Measurements from ENCODE around the gene TMEM81. TPM values are rescaled to one million over a fixed set of nuclear protein-coding genes. Genes with fewer than 3 reads are reported as not detected.
A peak's percentile ranks its signal among the peaks of the same experiment; 100 is the strongest.

Gene TMEM81
- total and polyA plus RNA-seq, 4 donors = 0.78 to 2.8 (median 0.89) TPM

DNA sequence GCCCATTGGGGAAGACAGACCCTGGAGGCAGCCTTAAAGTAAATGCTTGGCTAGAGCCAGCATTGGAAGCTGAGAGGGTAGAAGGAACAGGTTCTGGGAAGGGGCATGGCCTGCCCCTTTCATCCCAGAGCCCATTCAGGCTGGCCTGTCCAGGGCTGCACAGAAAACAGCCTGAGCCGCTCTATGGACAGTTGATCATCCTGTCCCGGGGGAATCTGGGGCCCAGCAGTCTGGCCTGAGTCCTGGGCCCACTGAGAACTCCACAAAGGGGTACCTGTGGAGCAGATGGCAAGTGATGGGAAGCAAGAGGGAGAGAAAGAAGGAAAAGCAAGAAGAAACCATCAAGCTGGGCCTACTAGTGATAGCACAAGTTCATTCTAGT lies 13.2 kb downstream of the TMEM81 start:
- no peaks in the 10 kb centered on the region for H3K4me1 ChIP-seq (ENCODE audit: control insufficient read depth in 4 of 4, insufficient read depth in 4 of 4, low read length in 3 of 4)
- H3K27ac ChIP-seq (ENCODE audit: low read depth in 1 of 2, low read length in 2 of 2) = no peak overlapping the region
- H3K9me3 ChIP-seq (ENCODE audit: control insufficient read depth in 4 of 4, low read length in 3 of 4) = no peaks in the 10 kb centered on the region
- no peak for DNase-seq (ENCODE audit: low spot score)
- 99% methylated on average over 2 of the region's 2 CpGs for WGBS
- H3K27me3 ChIP-seq (ENCODE audit: control insufficient read depth in 4 of 4, insufficient read depth in 4 of 4, low read length in 3 of 4) = no peaks in the 10 kb centered on the region
- TF ChIP-seq, protein P1, sequence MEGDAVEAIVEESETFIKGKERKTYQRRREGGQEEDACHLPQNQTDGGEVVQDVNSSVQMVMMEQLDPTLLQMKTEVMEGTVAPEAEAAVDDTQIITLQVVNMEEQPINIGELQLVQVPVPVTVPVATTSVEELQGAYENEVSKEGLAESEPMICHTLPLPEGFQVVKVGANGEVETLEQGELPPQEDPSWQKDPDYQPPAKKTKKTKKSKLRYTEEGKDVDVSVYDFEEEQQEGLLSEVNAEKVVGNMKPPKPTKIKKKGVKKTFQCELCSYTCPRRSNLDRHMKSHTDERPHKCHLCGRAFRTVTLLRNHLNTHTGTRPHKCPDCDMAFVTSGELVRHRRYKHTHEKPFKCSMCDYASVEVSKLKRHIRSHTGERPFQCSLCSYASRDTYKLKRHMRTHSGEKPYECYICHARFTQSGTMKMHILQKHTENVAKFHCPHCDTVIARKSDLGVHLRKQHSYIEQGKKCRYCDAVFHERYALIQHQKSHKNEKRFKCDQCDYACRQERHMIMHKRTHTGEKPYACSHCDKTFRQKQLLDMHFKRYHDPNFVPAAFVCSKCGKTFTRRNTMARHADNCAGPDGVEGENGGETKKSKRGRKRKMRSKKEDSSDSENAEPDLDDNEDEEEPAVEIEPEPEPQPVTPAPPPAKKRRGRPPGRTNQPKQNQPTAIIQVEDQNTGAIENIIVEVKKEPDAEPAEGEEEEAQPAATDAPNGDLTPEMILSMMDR (IDR thresholded peaks at IDR 0.05; ENCODE audit: low read depth, low read length, missing input control) = no peak
- TF ChIP-seq GABPA (IDR thresholded peaks at IDR 0.05 in 1 of 2, conservative IDR thresholded peaks at IDR 0.05 in 1 of 2) (no peak), SP1 (IDR thresholded peaks at IDR 0.05) (no peak), NR2F2 (IDR thresholded peaks at IDR 0.05) (no peak), YY1 (IDR thresholded peaks at IDR 0.05) (no peak)
- no peaks in the 10 kb centered on the region for H3K36me3 ChIP-seq (ENCODE audit: control insufficient read depth in 4 of 4, insufficient read depth in 3 of 4, low read depth in 1 of 4, low read length in 3 of 4)
- H3K9ac ChIP-seq (ENCODE audit: low read depth in 1 of 2, low read length in 2 of 2) = no peak overlapping the region
- no peak overlapping the region for H3K4me3 ChIP-seq (ENCODE audit: low read depth in 1 of 3, low read length in 3 of 3)

DNA sequence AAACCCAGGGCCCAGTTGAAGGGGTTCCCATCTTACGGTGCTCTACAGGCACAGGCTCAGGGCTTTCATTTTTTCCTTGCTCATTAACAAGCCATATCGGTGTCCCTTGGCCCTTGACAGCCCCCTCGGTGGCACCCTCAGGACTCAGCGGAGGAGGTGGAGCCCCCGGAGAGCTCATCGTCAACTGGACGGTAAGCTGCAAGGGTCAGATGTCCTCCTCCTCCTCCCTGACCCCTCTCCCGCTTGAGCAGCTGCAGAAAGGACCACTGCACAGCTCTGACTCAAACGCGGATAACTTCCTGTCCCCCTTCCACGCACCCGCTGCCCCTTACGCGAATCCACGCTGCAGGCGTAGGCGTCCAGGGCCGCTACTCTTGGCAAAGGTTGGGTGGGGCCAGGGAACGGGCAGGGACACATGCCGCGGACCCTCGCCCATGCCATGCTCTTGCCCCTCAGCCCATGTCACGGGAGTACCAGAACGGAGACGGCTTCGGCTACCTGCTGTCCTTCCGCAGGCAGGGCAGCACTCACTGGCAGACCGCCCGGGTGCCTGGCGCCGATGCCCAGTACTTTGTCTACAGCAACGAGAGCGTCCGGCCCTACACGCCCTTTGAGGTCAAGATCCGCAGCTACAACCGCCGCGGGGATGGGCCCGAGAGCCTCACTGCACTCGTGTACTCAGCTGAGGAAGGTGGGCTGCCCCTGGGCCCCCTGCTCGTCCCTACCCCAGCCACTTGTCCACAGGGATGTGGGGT lies 14.7 kb downstream of the TMEM81 start:
- peak; percentile 20 for DNase-seq (ENCODE audit: low spot score)
- no peak overlapping the region for H3K9ac ChIP-seq (ENCODE audit: low read depth in 1 of 2, low read length in 2 of 2)
- TF ChIP-seq, protein P2, sequence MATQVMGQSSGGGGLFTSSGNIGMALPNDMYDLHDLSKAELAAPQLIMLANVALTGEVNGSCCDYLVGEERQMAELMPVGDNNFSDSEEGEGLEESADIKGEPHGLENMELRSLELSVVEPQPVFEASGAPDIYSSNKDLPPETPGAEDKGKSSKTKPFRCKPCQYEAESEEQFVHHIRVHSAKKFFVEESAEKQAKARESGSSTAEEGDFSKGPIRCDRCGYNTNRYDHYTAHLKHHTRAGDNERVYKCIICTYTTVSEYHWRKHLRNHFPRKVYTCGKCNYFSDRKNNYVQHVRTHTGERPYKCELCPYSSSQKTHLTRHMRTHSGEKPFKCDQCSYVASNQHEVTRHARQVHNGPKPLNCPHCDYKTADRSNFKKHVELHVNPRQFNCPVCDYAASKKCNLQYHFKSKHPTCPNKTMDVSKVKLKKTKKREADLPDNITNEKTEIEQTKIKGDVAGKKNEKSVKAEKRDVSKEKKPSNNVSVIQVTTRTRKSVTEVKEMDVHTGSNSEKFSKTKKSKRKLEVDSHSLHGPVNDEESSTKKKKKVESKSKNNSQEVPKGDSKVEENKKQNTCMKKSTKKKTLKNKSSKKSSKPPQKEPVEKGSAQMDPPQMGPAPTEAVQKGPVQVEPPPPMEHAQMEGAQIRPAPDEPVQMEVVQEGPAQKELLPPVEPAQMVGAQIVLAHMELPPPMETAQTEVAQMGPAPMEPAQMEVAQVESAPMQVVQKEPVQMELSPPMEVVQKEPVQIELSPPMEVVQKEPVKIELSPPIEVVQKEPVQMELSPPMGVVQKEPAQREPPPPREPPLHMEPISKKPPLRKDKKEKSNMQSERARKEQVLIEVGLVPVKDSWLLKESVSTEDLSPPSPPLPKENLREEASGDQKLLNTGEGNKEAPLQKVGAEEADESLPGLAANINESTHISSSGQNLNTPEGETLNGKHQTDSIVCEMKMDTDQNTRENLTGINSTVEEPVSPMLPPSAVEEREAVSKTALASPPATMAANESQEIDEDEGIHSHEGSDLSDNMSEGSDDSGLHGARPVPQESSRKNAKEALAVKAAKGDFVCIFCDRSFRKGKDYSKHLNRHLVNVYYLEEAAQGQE (IDR thresholded peaks at IDR 0.05) = no peak
- no peak for TF ChIP-seq JUND (IDR thresholded peaks at IDR 0.05)
- 89% methylated on average over 42 of the region's 42 CpGs for WGBS
- no peak overlapping the region for H3K4me3 ChIP-seq (ENCODE audit: low read depth in 1 of 3, low read length in 3 of 3)
- no peaks in the 10 kb centered on the region for H3K27me3 ChIP-seq (ENCODE audit: control insufficient read depth in 4 of 4, insufficient read depth in 4 of 4, low read length in 3 of 4)
- H3K4me1 ChIP-seq (ENCODE audit: control insufficient read depth in 4 of 4, insufficient read depth in 4 of 4, low read length in 3 of 4) = no peaks in the 10 kb centered on the region
- H3K36me3 ChIP-seq (ENCODE audit: control insufficient read depth in 4 of 4, insufficient read depth in 3 of 4, low read depth in 1 of 4, low read length in 3 of 4) = no peaks in the 10 kb centered on the region
- no peak overlapping the region for H3K27ac ChIP-seq (ENCODE audit: low read depth in 1 of 2, low read length in 2 of 2)
- no peaks in the 10 kb centered on the region for H3K9me3 ChIP-seq (ENCODE audit: control insufficient read depth in 4 of 4, low read length in 3 of 4)

DNA sequence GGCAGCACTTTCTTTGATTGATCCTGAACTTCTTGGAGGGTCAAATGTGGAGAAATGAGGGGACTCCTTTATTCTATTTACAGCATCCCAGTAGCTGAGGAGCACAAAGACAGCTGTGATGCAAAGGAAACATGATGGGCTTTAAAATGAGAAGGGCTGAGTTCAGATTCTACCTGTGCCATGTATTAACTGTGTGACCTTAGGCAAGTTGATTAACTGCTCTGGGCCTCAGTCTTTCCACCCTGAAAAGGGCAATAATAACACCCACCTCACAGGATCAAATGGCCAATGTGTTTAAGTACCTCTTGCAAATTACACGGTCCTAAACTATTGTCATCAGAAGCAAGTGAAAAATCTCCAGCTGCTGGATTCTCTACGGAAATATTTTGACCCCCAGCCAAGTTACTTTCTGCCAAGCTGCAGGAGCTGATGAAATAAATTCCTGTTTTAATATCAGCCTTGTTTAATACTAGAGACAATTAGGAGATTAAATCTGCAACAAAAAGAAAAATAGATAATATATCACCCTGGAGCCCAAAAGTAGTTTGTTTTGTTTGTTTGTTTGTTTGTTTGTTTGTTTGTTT lies 15.7 kb downstream of the TMEM81 start:
- 55% methylated on average over 2 of the region's 2 CpGs for WGBS
- H3K9me3 ChIP-seq (ENCODE audit: control insufficient read depth in 4 of 4, low read length in 3 of 4) = no peaks in the 10 kb centered on the region
- H3K4me1 ChIP-seq (ENCODE audit: control insufficient read depth in 4 of 4, insufficient read depth in 4 of 4, low read length in 3 of 4) = no peaks in the 10 kb centered on the region
- no peaks in the 10 kb centered on the region for H3K36me3 ChIP-seq (ENCODE audit: control insufficient read depth in 4 of 4, insufficient read depth in 3 of 4, low read depth in 1 of 4, low read length in 3 of 4)
- H3K9ac ChIP-seq (ENCODE audit: low read depth in 1 of 2, low read length in 2 of 2) = no peak overlapping the region
- TF ChIP-seq, protein P2 (IDR thresholded peaks at IDR 0.05) = no peak
- TF ChIP-seq FOXA1 (IDR thresholded peaks at IDR 0.05) (no peak), HNF4A (conservative IDR thresholded peaks at IDR 0.05) (no peak), JUND (IDR thresholded peaks at IDR 0.05) (no peak), FOXA2 (IDR thresholded peaks at IDR 0.05) (no peak), HNF4G (IDR thresholded peaks at IDR 0.05) (no peak), MAX (IDR thresholded peaks at IDR 0.05) (no peak), GABPA (IDR thresholded peaks at IDR 0.05 in 1 of 2, conservative IDR thresholded peaks at IDR 0.05 in 1 of 2) (no peak), RAD21 (IDR thresholded peaks at IDR 0.05) (no peak), RXRA (IDR thresholded peaks at IDR 0.05) (no peak)
- TF ChIP-seq, protein P3, sequence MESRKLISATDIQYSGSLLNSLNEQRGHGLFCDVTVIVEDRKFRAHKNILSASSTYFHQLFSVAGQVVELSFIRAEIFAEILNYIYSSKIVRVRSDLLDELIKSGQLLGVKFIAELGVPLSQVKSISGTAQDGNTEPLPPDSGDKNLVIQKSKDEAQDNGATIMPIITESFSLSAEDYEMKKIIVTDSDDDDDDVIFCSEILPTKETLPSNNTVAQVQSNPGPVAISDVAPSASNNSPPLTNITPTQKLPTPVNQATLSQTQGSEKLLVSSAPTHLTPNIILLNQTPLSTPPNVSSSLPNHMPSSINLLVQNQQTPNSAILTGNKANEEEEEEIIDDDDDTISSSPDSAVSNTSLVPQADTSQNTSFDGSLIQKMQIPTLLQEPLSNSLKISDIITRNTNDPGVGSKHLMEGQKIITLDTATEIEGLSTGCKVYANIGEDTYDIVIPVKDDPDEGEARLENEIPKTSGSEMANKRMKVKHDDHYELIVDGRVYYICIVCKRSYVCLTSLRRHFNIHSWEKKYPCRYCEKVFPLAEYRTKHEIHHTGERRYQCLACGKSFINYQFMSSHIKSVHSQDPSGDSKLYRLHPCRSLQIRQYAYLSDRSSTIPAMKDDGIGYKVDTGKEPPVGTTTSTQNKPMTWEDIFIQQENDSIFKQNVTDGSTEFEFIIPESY (IDR thresholded peaks at IDR 0.05) = no peak
- H3K27me3 ChIP-seq (ENCODE audit: control insufficient read depth in 4 of 4, insufficient read depth in 4 of 4, low read length in 3 of 4) = no peaks in the 10 kb centered on the region
- H3K27ac ChIP-seq (ENCODE audit: low read depth in 1 of 2, low read length in 2 of 2) = no peak overlapping the region
- DNase-seq (ENCODE audit: low spot score) = no peak
- no peak overlapping the region for H3K4me3 ChIP-seq (ENCODE audit: low read depth in 1 of 3, low read length in 3 of 3)
